ENCODE data around the gene MAP4K5. TPM values are rescaled to one million over a fixed set of nuclear protein-coding genes. Genes with fewer than 3 reads are reported as not detected.

The MAP4K5 gene
- total RNA-seq, 1 donor from 2014 or later = 93.1 TPM

- H3K27ac ChIP-seq (ENCODE audit: low read depth, low read length) = no peak overlapping the region
- H3K36me3 ChIP-seq (ENCODE audit: insufficient read depth, low read length) = peaks cover 8% of the 10 kb centered on the region
- no peak overlapping the region for H3K9ac ChIP-seq (ENCODE audit: low read length)
- H2AFZ ChIP-seq (ENCODE audit: low read depth, low read length) = no peak overlapping the region
- no peaks in the 10 kb centered on the region for H3K27me3 ChIP-seq (ENCODE audit: insufficient read depth, low read length)
- H3K4me2 ChIP-seq (ENCODE audit: low read length) = no peak overlapping the region
- Mint-ChIP-seq H3K4me1 (ENCODE audit: low read depth, unreplicated experiment) (peaks cover 15% of the 10 kb centered on the region), H3K27ac (ENCODE audit: unreplicated experiment) (no peak overlapping the region), H3K9me3 (ENCODE audit: unreplicated experiment) (no peaks in the 10 kb centered on the region), H3K36me3 (ENCODE audit: low read depth, unreplicated experiment) (peaks cover 19% of the 10 kb centered on the region), H3K4me3 (ENCODE audit: unreplicated experiment) (no peak overlapping the region), H3K27me3 (ENCODE audit: low read depth, unreplicated experiment) (no peaks in the 10 kb centered on the region)
- H3K4me3 ChIP-seq (ENCODE audit: insufficient read depth, low read depth, low read length) = no peak overlapping the region
- H3K79me2 ChIP-seq (ENCODE audit: insufficient read depth, low read length) = peaks cover 88% of the 10 kb centered on the region
- DNase-seq (ENCODE audit: low read depth) (no peak), FAIRE-seq (no peak)
- H3K4me1 ChIP-seq (ENCODE audit: insufficient read depth, low read length) = peaks cover 18% of the 10 kb centered on the region
- no peaks in the 10 kb centered on the region for H4K20me1 ChIP-seq (ENCODE audit: insufficient read depth, low read length)
- TF ChIP-seq EZH2 (IDR thresholded peaks at IDR 0.05; ENCODE audit: insufficient read depth, low read length) (no peak), CTCF (IDR thresholded peaks at IDR 0.05; ENCODE audit: insufficient read depth, low read depth, low read length) (no peak)
- H3K9me3 ChIP-seq (ENCODE audit: insufficient read depth, low read depth, low read length) = no peaks in the 10 kb centered on the region
These were observed 35.0 kb downstream of the MAP4K5 start for GRCh38 chr14:50497351-50497750.

- no peaks in the 10 kb centered on the region for H3K27me3 ChIP-seq (ENCODE audit: insufficient read depth, low read length)
- TF ChIP-seq EZH2 (IDR thresholded peaks at IDR 0.05; ENCODE audit: insufficient read depth, low read length) (no peak), CTCF (IDR thresholded peaks at IDR 0.05; ENCODE audit: insufficient read depth, low read depth, low read length) (no peak)
- no peak overlapping the region for H3K9ac ChIP-seq (ENCODE audit: low read length)
- peaks cover 35% of the 10 kb centered on the region for H4K20me1 ChIP-seq (ENCODE audit: insufficient read depth, low read length)
- Mint-ChIP-seq H3K9me3 (ENCODE audit: unreplicated experiment) (no peaks in the 10 kb centered on the region), H3K27me3 (ENCODE audit: low read depth, unreplicated experiment) (no peaks in the 10 kb centered on the region), H3K36me3 (ENCODE audit: low read depth, unreplicated experiment) (peaks cover 10% of the 10 kb centered on the region), H3K4me1 (ENCODE audit: low read depth, unreplicated experiment) (no peaks in the 10 kb centered on the region), H3K4me3 (ENCODE audit: unreplicated experiment) (no peak overlapping the region), H3K27ac (ENCODE audit: unreplicated experiment) (no peak overlapping the region)
- no peaks in the 10 kb centered on the region for H3K9me3 ChIP-seq (ENCODE audit: insufficient read depth, low read depth, low read length)
- peaks cover 7% of the 10 kb centered on the region for H3K36me3 ChIP-seq (ENCODE audit: insufficient read depth, low read length)
- H2AFZ ChIP-seq (ENCODE audit: low read depth, low read length) = no peak overlapping the region
- no peaks in the 10 kb centered on the region for H3K4me1 ChIP-seq (ENCODE audit: insufficient read depth, low read length)
- H3K4me3 ChIP-seq (ENCODE audit: insufficient read depth, low read depth, low read length) = no peak overlapping the region
- no peak overlapping the region for H3K4me2 ChIP-seq (ENCODE audit: low read length)
- peaks cover 95% of the 10 kb centered on the region for H3K79me2 ChIP-seq (ENCODE audit: insufficient read depth, low read length)
- no peak for DNase-seq (ENCODE audit: low read depth)
- H3K27ac ChIP-seq (ENCODE audit: low read depth, low read length) = no peak overlapping the region
- FAIRE-seq = peak; percentile 20
These were observed 42.5 kb downstream of the MAP4K5 start for GRCh38 chr14:50489851-50490250.

GRCh38 chr14:50488521-50488920, 43.8 kb downstream of the MAP4K5 start:
- H3K27ac Mint-ChIP-seq (ENCODE audit: unreplicated experiment) = no peak overlapping the region
- Histone ChIP-seq H3K9me3 (ENCODE audit: insufficient read depth, low read depth, low read length) (no peaks in the 10 kb centered on the region), H4K20me1 (ENCODE audit: insufficient read depth, low read length) (peaks cover 35% of the 10 kb centered on the region), H3K27ac (ENCODE audit: low read depth, low read length) (no peak overlapping the region), H3K4me2 (ENCODE audit: low read length) (no peak overlapping the region), H2AFZ (ENCODE audit: low read depth, low read length) (no peak overlapping the region), H3K4me1 (ENCODE audit: insufficient read depth, low read length) (no peaks in the 10 kb centered on the region), H3K4me3 (ENCODE audit: insufficient read depth, low read depth, low read length) (no peak overlapping the region), H3K9ac (ENCODE audit: low read length) (no peak overlapping the region), H3K27me3 (ENCODE audit: insufficient read depth, low read length) (no peaks in the 10 kb centered on the region), H3K36me3 (ENCODE audit: insufficient read depth, low read length) (peaks cover 7% of the 10 kb centered on the region), H3K79me2 (ENCODE audit: insufficient read depth, low read length) (peaks cover 87% of the 10 kb centered on the region)
- H3K36me3 Mint-ChIP-seq (ENCODE audit: low read depth, unreplicated experiment) = peaks cover 7% of the 10 kb centered on the region
- no peak overlapping the region for H3K4me3 Mint-ChIP-seq (ENCODE audit: unreplicated experiment)
- TF ChIP-seq CTCF (IDR thresholded peaks at IDR 0.05; ENCODE audit: insufficient read depth, low read depth, low read length) = no peak
- H3K9me3 Mint-ChIP-seq (ENCODE audit: unreplicated experiment) = no peaks in the 10 kb centered on the region
- H3K4me1 Mint-ChIP-seq (ENCODE audit: low read depth, unreplicated experiment) = no peaks in the 10 kb centered on the region
- DNase-seq (ENCODE audit: low read depth) (no peak), FAIRE-seq (no peak)
- no peaks in the 10 kb centered on the region for H3K27me3 Mint-ChIP-seq (ENCODE audit: low read depth, unreplicated experiment)

Measured in astrocyte (in vitro differentiated cells and primary cell).